Measurements from ENCODE around the gene RNF7. TPM values are rescaled to one million over a fixed set of nuclear protein-coding genes. Genes with fewer than 3 reads are reported as not detected.

RNF7 gene
- total and polyA plus RNA-seq, 2 of the 13 experiments (the other 11 are each of a cell fraction or from before 2014, with no cell fraction given) = 66.4 to 94.7 TPM

- no peak overlapping the region for H3K27ac ChIP-seq (ENCODE audit: extremely low read length, insufficient read depth, low read length)
- H3K4me3 ChIP-seq (replicated peaks in 1 of 3; ENCODE audit: insufficient read depth in 1 of 3, low read depth in 2 of 3, low read length in 3 of 3) = no peak overlapping the region
- ChIA-PET POLR2A (interaction anchor here (0.7 kb wide), 1 partner anchor 439 kb away, joined by 3 read pairs; no protein-coding TSS in a partner anchor), CTCF (ENCODE audit: low intra/inter-chr PET ratio, low total read pairs) (no interaction called here)
- no peak overlapping the region for H3K9ac ChIP-seq (ENCODE audit: insufficient read depth, low read depth, low read length)
- H3K36me3 ChIP-seq (replicated peaks in 1 of 2; ENCODE audit: control insufficient read depth in 1 of 2, insufficient read depth in 2 of 2, low read length in 2 of 2) = peaks cover 4 to 35% of the 10 kb centered on the region in 2 experiments; a peak in 4 of 5 replicates
- peaks cover 23% of the 10 kb centered on the region for H3K79me2 ChIP-seq (ENCODE audit: insufficient read depth, low read length)
- H3K4me2 ChIP-seq (ENCODE audit: low read depth, low read length) = no peak overlapping the region
- intact Hi-C loops (cut with micrococcal nuclease; ENCODE audit: unreplicated experiment) = no loop called here
- 98% methylated on average over 4 of the region's 4 CpGs for WGBS (ENCODE audit: low lambda C conversion rate)
- H4K20me1 ChIP-seq (ENCODE audit: insufficient read depth, low read length) = peaks cover 12% of the 10 kb centered on the region
- no peak overlapping the region for H2AFZ ChIP-seq (ENCODE audit: low read length)
- H3K4me1 ChIP-seq (ENCODE audit: insufficient read depth, low read length) = peaks cover 22% of the 10 kb centered on the region
- no peak for FAIRE-seq
- DNase-seq (ENCODE audit: low spot score) = no peak
- BruUV-seq (replicated peaks) = no TSS peak
- in situ Hi-C loops (cut with HindIII; ENCODE audit: extremely low pct_ligation_motif_present, low pct_unique_long_range_greater_than_20kb) = no loop called here
- no peaks in the 10 kb centered on the region for H3K27me3 ChIP-seq (ENCODE audit: control insufficient read depth in 1 of 2, insufficient read depth in 2 of 2, low read length in 2 of 2)
- ATAC-seq = no peak
- no peaks in the 10 kb centered on the region for H3K9me3 ChIP-seq (ENCODE audit: low read length)
- TF ChIP-seq NPAS2 (CRISPR knock-in tag; IDR thresholded peaks at IDR 0.05; ENCODE audit: borderline replicate concordance) = no peak
- TF ChIP-seq, protein P1, sequence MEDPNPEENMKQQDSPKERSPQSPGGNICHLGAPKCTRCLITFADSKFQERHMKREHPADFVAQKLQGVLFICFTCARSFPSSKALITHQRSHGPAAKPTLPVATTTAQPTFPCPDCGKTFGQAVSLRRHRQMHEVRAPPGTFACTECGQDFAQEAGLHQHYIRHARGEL (CRISPR knock-in tag; IDR thresholded peaks at IDR 0.05) = no peak
- TF ChIP-seq CHCHD3 (CRISPR knock-in tag; IDR thresholded peaks at IDR 0.05) = no peak
- no peak for TF ChIP-seq ZFP1 (CRISPR knock-in tag; IDR thresholded peaks at IDR 0.05)
- no peak for TF ChIP-seq ATF7-NPFF (CRISPR knock-in tag; IDR thresholded peaks at IDR 0.05; ENCODE audit: low read depth)
- TF ChIP-seq STAT5B (CRISPR knock-in tag; IDR thresholded peaks at IDR 0.05) = no peak
- TF ChIP-seq JUN (CRISPR knock-in tag; IDR thresholded peaks at IDR 0.05) = no peak
- no peak for TF ChIP-seq NFE2 (CRISPR knock-in tag; IDR thresholded peaks at IDR 0.05)
- TF ChIP-seq SMYD3 (CRISPR knock-in tag; IDR thresholded peaks at IDR 0.05) = no peak
- TF ChIP-seq HMG20B (CRISPR knock-in tag; conservative IDR thresholded peaks at IDR 0.05) = no peak
- no peak for TF ChIP-seq MNT (IDR thresholded peaks at IDR 0.05)
- TF ChIP-seq CCAR2 (optimal IDR thresholded peaks at IDR 0.05; ENCODE audit: low read depth, low read length) = no peak
- TF ChIP-seq, protein P2, sequence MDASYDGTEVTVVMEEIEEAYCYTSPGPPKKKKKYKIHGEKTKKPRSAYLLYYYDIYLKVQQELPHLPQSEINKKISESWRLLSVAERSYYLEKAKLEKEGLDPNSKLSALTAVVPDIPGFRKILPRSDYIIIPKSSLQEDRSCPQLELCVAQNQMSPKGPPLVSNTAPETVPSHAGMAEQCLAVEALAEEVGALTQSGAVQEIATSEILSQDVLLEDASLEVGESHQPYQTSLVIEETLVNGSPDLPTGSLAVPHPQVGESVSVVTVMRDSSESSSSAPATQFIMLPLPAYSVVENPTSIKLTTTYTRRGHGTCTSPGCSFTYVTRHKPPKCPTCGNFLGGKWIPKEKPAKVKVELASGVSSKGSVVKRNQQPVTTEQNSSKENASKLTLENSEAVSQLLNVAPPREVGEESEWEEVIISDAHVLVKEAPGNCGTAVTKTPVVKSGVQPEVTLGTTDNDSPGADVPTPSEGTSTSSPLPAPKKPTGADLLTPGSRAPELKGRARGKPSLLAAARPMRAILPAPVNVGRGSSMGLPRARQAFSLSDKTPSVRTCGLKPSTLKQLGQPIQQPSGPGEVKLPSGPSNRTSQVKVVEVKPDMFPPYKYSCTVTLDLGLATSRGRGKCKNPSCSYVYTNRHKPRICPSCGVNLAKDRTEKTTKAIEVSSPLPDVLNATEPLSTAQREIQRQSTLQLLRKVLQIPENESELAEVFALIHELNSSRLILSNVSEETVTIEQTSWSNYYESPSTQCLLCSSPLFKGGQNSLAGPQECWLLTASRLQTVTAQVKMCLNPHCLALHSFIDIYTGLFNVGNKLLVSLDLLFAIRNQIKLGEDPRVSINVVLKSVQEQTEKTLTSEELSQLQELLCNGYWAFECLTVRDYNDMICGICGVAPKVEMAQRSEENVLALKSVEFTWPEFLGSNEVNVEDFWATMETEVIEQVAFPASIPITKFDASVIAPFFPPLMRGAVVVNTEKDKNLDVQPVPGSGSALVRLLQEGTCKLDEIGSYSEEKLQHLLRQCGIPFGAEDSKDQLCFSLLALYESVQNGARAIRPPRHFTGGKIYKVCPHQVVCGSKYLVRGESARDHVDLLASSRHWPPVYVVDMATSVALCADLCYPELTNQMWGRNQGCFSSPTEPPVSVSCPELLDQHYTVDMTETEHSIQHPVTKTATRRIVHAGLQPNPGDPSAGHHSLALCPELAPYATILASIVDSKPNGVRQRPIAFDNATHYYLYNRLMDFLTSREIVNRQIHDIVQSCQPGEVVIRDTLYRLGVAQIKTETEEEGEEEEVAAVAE (CRISPR knock-in tag; IDR thresholded peaks at IDR 0.05; ENCODE audit: borderline replicate concordance) = no peak
- TF ChIP-seq GABPA (IDR thresholded peaks at IDR 0.05; ENCODE audit: low read depth, low read length) = no peak
- TF ChIP-seq GABPA (CRISPR knock-in tag; IDR thresholded peaks at IDR 0.05; ENCODE audit: low read depth) = no peak
- TF ChIP-seq NFKB2 (CRISPR knock-in tag; IDR thresholded peaks at IDR 0.05; ENCODE audit: borderline replicate concordance) = no peak
- no peak for TF ChIP-seq MTF2 (CRISPR knock-in tag; IDR thresholded peaks at IDR 0.05; ENCODE audit: borderline replicate concordance)
- TF ChIP-seq DMAP1 (CRISPR knock-in tag; IDR thresholded peaks at IDR 0.05) = no peak
These were observed 8.9 kb downstream of the RNF7 start for GRCh38 chr3:141746962-141747361.
